ENCODE data around the gene ABHD1.
"Not testable (repeated sequence)": the region's sequence is repeated elsewhere in the genome, so short reads cannot be mapped to it uniquely, and the experiment has no call there.

ABHD1 gene

GRCh38 chr2:27087823-27088410 lies 35.7 kb upstream of the ABHD1 start:
- no peak for DNase-seq

GRCh38 chr2:27088634-27089033 lies 35.0 kb upstream of the ABHD1 start:
- no peak for DNase-seq

GRCh38 chr2:27089111-27089954 lies 34.3 kb upstream of the ABHD1 start:
- no peak for DNase-seq

GRCh38 chr2:27091746-27092695 lies 31.6 kb upstream of the ABHD1 start:
- DNase-seq = no peak

- DNase-seq = no peak
Measured at GRCh38 chr2:27092696-27093429, 30.8 kb upstream of the ABHD1 start.

- DNase-seq = no peak
Measured at GRCh38 chr2:27093430-27094352, 29.9 kb upstream of the ABHD1 start.

GRCh38 chr2:27094353-27094984 lies 29.1 kb upstream of the ABHD1 start:
- no peak for DNase-seq

GRCh38 chr2:27095427-27095744 lies 28.2 kb upstream of the ABHD1 start:
- DNase-seq = no peak

- DNase-seq = peak in 1 of 2 donors; percentile 40
Measured at GRCh38 chr2:27095745-27096651, 27.6 kb upstream of the ABHD1 start.

- no peak for DNase-seq
Measured at GRCh38 chr2:27096748-27097297, 26.8 kb upstream of the ABHD1 start.

- no peak for DNase-seq
Measured at GRCh38 chr2:27097341-27097740, 26.3 kb upstream of the ABHD1 start.

- DNase-seq = no peak
Measured at GRCh38 chr2:27099334-27099955, 24.2 kb upstream of the ABHD1 start.

GRCh38 chr2:27100036-27100435 lies 23.6 kb upstream of the ABHD1 start:
- no peak for DNase-seq

GRCh38 chr2:27102329-27102728 lies 21.3 kb upstream of the ABHD1 start:
- no peak for DNase-seq

- no peak for DNase-seq
Measured at GRCh38 chr2:27105981-27106380, 17.6 kb upstream of the ABHD1 start.

GRCh38 chr2:27108221-27108620 lies 15.4 kb upstream of the ABHD1 start:
- no peak for DNase-seq

- DNase-seq = no peak
Measured at GRCh38 chr2:27109083-27109482, 14.5 kb upstream of the ABHD1 start.

- DNase-seq = not testable (repeated sequence)
Measured at GRCh38 chr2:27110603-27111352, 12.8 kb upstream of the ABHD1 start.
